ENCODE results near the gene HYCC1.
"Not testable (repeated sequence)": the region's sequence is repeated elsewhere in the genome, so short reads cannot be mapped to it uniquely, and the experiment has no call there.

HYCC1 gene

GRCh38 chr7:23013715-23014649, at the start of gene HYCC1:
HYCC1 (minus strand) TSS chr7:23014130; CDS start chr7:22991111, 23,019 bp downstream.
- DNase-seq (ENCODE audit: low read depth) = peak; percentile 91

DNA sequence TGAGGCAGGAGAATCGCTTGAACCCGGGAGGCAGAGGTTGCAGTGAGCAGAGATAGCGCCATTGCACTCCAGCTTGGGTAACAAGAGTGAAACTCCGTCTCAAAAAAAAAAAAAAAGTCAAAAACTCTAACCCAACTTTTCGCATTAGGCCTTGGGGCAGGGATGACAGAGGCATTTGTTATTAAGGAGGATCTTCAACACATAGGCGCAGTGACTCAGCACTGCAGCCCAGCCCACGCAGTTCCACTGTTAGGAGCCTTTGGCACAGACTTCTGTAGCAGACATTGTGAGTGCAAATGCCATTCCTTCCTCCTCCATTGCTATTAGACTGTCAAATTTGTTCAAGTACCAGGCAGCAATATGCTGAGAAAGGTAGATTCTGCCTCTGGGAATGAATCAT, 48.5 kb upstream of the HYCC1 start:
- DNase-seq (ENCODE audit: low read depth) = no peak

DNA sequence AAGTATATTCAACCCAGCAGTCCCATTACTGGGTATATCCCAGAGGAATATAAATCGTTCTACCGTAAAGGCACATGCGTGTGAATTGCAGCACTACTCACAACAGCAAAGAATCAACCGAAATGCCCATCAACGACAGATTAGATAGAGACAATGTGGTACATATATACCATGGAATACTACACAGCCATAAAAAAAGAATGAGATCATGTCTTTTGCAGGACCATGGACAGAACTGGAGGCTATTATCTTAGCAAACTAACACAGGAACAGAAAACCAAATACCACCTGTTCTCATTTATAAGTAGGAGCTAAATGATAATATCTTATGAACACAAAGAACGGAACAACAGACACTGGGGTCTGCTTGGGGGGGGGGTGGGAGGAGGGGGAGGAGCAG, 47.4 kb upstream of the HYCC1 start:
- no peak for DNase-seq (ENCODE audit: low read depth)

GRCh38 chr7:23058408-23059096, 44.6 kb upstream of the HYCC1 start:
- DNase-seq (ENCODE audit: low read depth) = no peak

- no peak for DNase-seq (ENCODE audit: low read depth)
Observed at GRCh38 chr7:23055582-23056178, 41.8 kb upstream of the HYCC1 start.

DNA sequence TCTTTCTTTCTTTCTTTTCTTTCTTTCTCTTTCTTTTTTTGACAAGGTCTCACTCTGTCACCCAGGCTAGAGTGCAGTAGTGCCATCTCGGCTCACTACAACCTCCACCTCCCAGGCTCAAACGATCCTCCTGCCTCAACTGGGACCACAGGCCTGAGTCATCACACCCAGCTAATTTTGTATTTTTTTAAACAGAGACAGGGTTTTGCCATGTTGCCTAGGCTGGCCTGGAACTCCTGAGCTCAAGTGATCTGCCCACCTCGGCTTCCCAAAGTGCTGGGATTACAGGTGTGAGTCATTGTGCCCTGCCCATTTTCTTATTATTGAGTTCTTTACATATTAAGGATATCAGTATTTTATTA, 37.2 kb upstream of the HYCC1 start:
- DNase-seq (ENCODE audit: low read depth) = not testable (repeated sequence)

DNA sequence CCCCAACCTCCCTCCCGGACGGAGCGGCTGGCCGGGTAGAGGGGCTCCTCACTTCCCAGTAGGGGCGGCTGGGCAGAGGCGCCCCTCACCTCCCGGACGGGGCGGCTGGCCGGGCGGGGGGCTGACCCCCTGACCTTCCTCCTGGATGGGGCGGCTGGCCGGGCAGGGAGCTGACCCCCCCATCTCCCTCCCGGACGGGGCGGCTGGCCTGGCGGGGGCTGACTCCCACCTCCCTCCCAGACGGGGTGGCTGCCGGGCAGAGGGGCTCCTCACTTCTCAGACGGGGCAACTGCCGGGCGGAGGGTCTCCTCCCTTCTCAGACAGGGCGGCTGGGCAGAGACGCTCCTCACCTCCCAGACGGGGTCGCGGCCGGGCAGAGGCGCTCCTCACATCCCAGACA, 32.4 kb upstream of the HYCC1 start:
- DNase-seq (ENCODE audit: low read depth) = not testable (repeated sequence)

- DNase-seq (ENCODE audit: low read depth) = not testable (repeated sequence)
Observed at GRCh38 chr7:23045086-23045485, 31.2 kb upstream of the HYCC1 start.

GRCh38 chr7:23044581-23044980, 30.7 kb upstream of the HYCC1 start:
- DNase-seq (ENCODE audit: low read depth) = no peak

GRCh38 chr7:23043441-23043840, 29.5 kb upstream of the HYCC1 start:
- no peak for DNase-seq (ENCODE audit: low read depth)

GRCh38 chr7:23039674-23040073, 25.7 kb upstream of the HYCC1 start:
- not testable (repeated sequence) for DNase-seq (ENCODE audit: low read depth)

- DNase-seq (ENCODE audit: low read depth) = not testable (repeated sequence)
Observed at GRCh38 chr7:23035542-23036371, 21.8 kb upstream of the HYCC1 start.

GRCh38 chr7:23027261-23027660, 13.3 kb upstream of the HYCC1 start:
- DNase-seq (ENCODE audit: low read depth) = no peak

DNA sequence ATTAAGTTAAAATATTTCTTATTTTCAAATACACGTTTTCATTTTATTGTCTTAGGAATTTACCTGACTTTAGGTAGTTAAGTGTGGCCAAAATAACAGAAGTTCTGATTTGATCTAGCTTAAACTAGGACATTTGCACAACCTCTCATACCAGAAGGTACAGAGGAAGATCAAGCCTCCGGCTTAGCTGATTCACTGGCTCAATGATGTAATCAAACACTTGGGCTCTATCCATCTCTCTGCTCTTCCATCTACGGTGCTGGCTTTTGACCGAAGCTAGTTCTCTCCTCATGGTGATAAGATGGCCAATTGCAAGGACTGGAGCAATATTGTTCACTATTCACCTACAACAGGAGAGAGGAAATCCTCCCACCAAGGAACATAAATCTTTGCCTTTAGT, 12.2 kb upstream of the HYCC1 start:
- DNase-seq (ENCODE audit: low read depth) = no peak

DNA sequence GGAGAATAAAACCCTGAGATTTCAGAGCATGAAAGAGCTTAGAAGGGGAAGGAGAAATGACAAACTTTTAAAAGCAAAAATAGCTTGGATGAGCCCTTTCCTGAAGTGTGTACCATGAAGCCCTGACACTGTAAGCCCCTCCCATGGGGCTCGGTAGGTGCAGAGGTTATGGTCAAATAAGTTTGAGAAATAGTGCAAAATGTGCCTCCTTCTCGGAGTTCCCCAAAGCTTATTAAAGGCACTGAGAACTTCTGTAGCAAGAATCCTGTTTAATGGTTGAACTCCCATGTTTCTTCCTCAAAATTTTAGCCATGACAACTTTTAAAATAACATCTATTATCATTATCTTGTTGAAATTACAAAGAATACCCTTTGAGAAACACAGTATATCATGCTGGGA, 10.5 kb upstream of the HYCC1 start:
- no peak for DNase-seq (ENCODE audit: low read depth)

DNA sequence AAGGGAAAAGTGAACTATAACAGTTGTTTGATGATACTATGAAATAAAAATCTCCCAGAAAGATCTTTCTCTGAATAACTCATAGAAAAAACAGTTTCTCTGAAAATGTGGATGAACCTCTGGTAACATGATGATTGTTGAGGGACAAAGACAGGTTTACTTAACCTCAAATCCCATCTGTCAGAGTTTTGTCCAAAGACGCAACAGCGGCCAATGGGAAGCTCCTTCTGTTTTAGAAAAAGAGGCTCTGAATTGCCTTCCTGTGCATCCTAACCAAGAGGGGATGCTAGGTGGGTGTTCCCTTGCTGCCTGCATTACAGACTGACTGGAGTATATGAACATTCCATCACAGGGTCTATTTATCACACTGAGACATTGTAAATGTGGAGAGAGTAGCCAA, 8.9 kb upstream of the HYCC1 start:
- no peak for DNase-seq (ENCODE audit: low read depth)

DNA sequence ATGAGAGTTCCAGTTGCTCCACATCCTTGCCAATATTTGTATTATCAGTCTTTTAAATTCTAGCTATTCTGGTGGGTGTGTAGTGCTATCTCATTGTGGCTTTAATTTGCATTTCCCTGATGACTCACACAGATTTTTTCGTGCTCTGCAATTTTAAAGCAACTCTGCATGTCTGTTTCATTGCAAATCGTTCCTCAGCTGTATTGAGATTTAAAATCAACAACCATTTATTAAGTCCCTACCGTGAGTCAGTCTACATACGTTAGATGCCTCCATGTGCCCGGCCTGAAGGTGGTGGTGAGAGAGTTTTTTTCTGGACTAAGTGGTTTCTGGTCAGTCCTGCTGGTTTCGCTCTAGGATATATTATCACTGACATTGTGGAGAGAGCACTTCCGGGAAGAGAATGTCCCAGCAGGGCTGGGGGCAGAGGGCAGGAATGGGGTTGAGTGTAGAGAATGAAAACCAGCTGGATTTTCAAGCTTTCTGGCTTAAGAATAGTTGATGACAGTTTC, 8.4 kb upstream of the HYCC1 start:
- DNase-seq (ENCODE audit: low read depth) = no peak

DNA sequence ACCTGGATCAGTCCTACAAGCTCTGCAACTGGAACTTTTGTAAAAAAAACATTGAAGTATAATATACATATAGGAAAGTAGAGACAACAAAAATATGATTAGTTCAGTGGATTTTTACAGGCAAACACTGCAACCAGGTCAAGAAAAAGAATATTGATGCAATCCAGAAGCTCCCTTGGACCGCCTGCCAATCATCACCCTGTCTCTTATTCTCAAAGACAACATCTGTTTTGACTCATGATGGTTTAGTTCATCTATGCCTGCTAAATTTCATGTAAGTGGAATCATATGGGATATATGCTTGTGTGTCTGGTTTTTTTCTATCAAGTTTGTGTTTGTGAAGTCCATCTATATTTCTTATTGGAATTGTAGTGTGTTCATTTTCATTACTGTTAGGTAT, 7.7 kb upstream of the HYCC1 start:
- DNase-seq (ENCODE audit: low read depth) = no peak

- no peak for DNase-seq (ENCODE audit: low read depth)
Observed at GRCh38 chr7:23020742-23021401, 6.9 kb upstream of the HYCC1 start.

DNA sequence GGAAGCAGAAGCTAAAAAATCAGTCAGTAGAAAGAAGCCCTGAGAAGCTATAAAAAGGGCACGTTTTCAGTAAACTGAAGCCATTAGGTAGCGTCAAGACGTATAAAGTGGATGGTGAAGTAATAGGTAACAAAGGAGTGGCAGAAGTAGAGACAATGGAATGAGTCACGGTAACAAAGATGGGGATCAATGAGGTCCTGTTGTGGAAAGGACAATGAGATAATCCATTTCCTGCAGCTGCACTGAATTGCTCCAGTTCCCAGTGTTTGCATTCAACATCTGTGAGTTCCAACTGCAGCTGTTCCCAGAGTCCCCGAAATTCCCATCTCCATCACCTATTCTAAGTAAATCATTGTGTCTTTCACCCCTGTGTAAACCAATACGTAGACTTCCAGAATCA, 4.8 kb upstream of the HYCC1 start:
- DNase-seq (ENCODE audit: low read depth) = no peak

DNA sequence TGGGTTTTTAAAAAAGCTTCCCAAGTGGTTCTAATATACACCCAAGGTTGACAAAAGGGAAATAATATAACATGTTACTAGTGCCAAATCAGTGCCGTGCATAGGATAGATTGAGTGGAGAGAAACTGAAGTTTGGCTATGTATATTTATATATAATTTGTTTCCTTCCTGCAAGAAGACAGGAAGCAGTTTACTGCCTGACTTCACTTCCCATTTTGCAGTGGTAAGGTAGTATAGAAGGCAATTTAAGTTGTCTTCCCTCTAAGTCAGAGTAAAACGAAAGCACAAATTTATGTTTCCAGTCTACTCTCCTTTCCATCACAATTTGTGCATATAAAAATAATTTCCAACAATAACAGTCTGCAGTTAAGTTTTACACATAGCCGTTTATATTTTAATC, 3.4 kb upstream of the HYCC1 start:
- DNase-seq (ENCODE audit: low read depth) = no peak
